Neural progenitor cell (in vitro differentiated cells): ENCODE data around the gene MYMX. TPM values are rescaled to one million over a fixed set of nuclear protein-coding genes. Genes with fewer than 3 reads are reported as not detected.
"Not testable (repeated sequence)": the region's sequence is repeated elsewhere in the genome, so short reads cannot be mapped to it uniquely, and the experiment has no call there.

Experiments used
- DNase-seq: peaks from one replicate; pipeline ENCODE4 v3.0.0-alpha.2; 2016; ENCODE audit warnings: low spot score
- H2AFZ ChIP-seq: fragments of 200-600 bp; sonication (generic); replicated peaks from 2 replicates; pipeline ENCODE4 v1.6.1; 2016; ENCODE audit warnings: antibody characterized with exemption
- H3F3A ChIP-seq: fragments of 200-600 bp; sonication (generic); 2 replicates; pipeline ENCODE4 v1.6.1; 2016; ENCODE audit warnings: antibody characterized with exemption, low read depth
- H3K27ac ChIP-seq: fragments of 200-600 bp; sonication (generic); 2 replicates; pipeline ENCODE4 v1.5.1; 2016; ENCODE audit warnings: mild to moderate bottlenecking
- H3K27me3 ChIP-seq: fragments of 200-600 bp; sonication (generic); 2 replicates; pipeline ENCODE4 v1.6.1; 2016; ENCODE audit warnings: mild to moderate bottlenecking, moderate library complexity
- H3K36me3 ChIP-seq: fragments of 200-600 bp; sonication (generic); 2 replicates; pipeline ENCODE4 v1.5.1; 2016
- H3K4me1 ChIP-seq: fragments of 200-600 bp; sonication (generic); 2 replicates; pipeline ENCODE4 v1.6.1; 2016; ENCODE audit warnings: mixed run types
- H3K4me2 ChIP-seq: fragments of 200-600 bp; sonication (generic); 2 replicates; pipeline ENCODE4 v1.6.1; 2016
- H3K4me3 ChIP-seq: fragments of 200-600 bp; sonication (generic); 2 replicates; pipeline ENCODE4 v1.5.1; 2016
- H3K79me2 ChIP-seq: fragments of 200-600 bp; sonication (generic); 2 replicates; pipeline ENCODE4 v1.6.1; 2016; ENCODE audit warnings: low read depth
- H3K9ac ChIP-seq: fragments of 200-600 bp; sonication (generic); 2 replicates; pipeline ENCODE4 v1.6.1; 2016
- H3K9me3 ChIP-seq: fragments of 200-600 bp; sonication (generic); 2 replicates; pipeline ENCODE4 v1.5.1; 2016; ENCODE audit warnings: low read depth
- H4K20me1 ChIP-seq: fragments of 200-600 bp; sonication (generic); 2 replicates; pipeline ENCODE4 v1.6.1; 2016; ENCODE audit warnings: low read depth
- H3K27ac Mint-ChIP-seq: 3 replicates; pipeline ENCODE4 v1.8.0; 2021; ENCODE audit warnings: mixed read lengths
- H3K27me3 Mint-ChIP-seq: 2 replicates; pipeline ENCODE4 v1.8.0; 2022; ENCODE audit warnings: low read depth, mild to moderate bottlenecking, inconsistent platforms, moderate library complexity, mixed read lengths; ENCODE audit not compliant: insufficient read depth
- H3K36me3 Mint-ChIP-seq: 3 replicates; pipeline ENCODE4 v1.8.0; 2021; ENCODE audit warnings: mixed read lengths
- H3K4me1 Mint-ChIP-seq: 3 replicates; pipeline ENCODE4 v1.8.0; 2021; ENCODE audit warnings: mixed read lengths
- H3K4me3 Mint-ChIP-seq: 3 replicates; pipeline ENCODE4 v1.8.0; 2021; ENCODE audit warnings: mild to moderate bottlenecking, moderate library complexity, mixed read lengths
- H3K9me3 Mint-ChIP-seq: 3 replicates; pipeline ENCODE4 v1.8.0; 2020; ENCODE audit warnings: mixed read lengths
- CTCF ChIP-seq: fragments of 200-600 bp; sonication (generic); IDR thresholded peaks from 2 replicates; pipeline ENCODE4 v1.5.1; 2017; ENCODE audit warnings: antibody characterized with exemption, mild to moderate bottlenecking
- EZH2 ChIP-seq: fragments of 200-600 bp; sonication (generic); IDR thresholded peaks from 2 replicates; pipeline ENCODE4 v1.6.1; 2017; ENCODE audit warnings: antibody characterized with exemption, mild to moderate bottlenecking, moderate library complexity
- EZH2phosphoT487 ChIP-seq: fragments of 200-600 bp; sonication (generic); IDR thresholded peaks from 2 replicates; pipeline ENCODE4 v1.6.1; 2017; ENCODE audit warnings: antibody characterized with exemption
- total RNA-seq: library from RNA; depleted of rRNA; stranded (reverse); fragments of >200 nt; gene quantifications from 2 replicates; pipeline ENCODE4 v1.2.3, GENCODE V29; 2015; ENCODE audit warnings: low replicate concordance

The MYMX gene
- total RNA-seq, 1 donor from 2014 or later: 0.54 TPM

DNA sequence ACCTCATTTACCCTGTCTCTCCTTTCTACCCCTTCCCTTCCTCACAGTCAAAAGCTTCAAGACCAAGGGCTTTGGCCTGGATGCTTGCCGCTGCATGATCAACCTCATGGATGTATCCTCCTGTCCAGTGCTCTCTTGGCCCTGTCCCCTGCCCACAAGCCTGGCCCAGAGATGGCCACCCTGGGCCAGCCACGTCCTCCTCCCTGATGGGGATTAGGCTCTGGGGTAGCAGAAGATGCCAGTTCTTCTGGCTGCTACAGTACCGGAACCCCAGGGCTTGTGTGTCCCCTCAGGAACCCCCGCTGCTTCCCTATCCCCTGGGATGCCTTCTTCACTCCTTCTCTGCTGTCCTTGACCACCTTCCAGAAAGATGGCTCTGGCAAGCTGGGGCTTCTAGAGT is 35.8 kb upstream of the MYMX start:
- no peak for DNase-seq
- Histone ChIP-seq H3K9me3 (no peaks in the 10 kb centered on the region), H3K4me1 (peaks cover 7% of the 10 kb centered on the region), H3F3A (peaks cover 4% of the 10 kb centered on the region), H3K4me3 (no peak overlapping the region), H3K27me3 (no peaks in the 10 kb centered on the region), H3K27ac (no peak overlapping the region), H3K4me2 (no peak overlapping the region), H3K36me3 (no peaks in the 10 kb centered on the region), H2AFZ (no peak overlapping the region), H4K20me1 (no peaks in the 10 kb centered on the region), H3K79me2 (no peaks in the 10 kb centered on the region), H3K9ac (no peak overlapping the region)
- TF ChIP-seq EZH2phosphoT487 (no peak), CTCF (no peak), EZH2 (no peak)
- Mint-ChIP-seq H3K27me3 (peaks cover 13% of the 10 kb centered on the region), H3K36me3 (no peaks in the 10 kb centered on the region), H3K4me1 (peaks cover 15% of the 10 kb centered on the region), H3K4me3 (no peak overlapping the region), H3K27ac (no peak overlapping the region), H3K9me3 (no peaks in the 10 kb centered on the region)

- not testable (repeated sequence) for H4K20me1 ChIP-seq, DNase-seq, H3K4me3 ChIP-seq, H3K36me3 Mint-ChIP-seq, H3K9me3 ChIP-seq, H3K9ac ChIP-seq, H2AFZ ChIP-seq, H3K36me3 ChIP-seq, H3K27ac ChIP-seq, H3K79me2 ChIP-seq, H3K4me2 ChIP-seq, H3K4me3 Mint-ChIP-seq, H3K9me3 Mint-ChIP-seq, H3K27ac Mint-ChIP-seq, H3K27me3 ChIP-seq
- peaks cover 16% of the 10 kb centered on the region for H3K4me1 ChIP-seq
- peaks cover 13% of the 10 kb centered on the region for H3F3A ChIP-seq
- Mint-ChIP-seq H3K4me1 (peaks cover 21% of the 10 kb centered on the region), H3K27me3 (peaks cover 15% of the 10 kb centered on the region)
Measured at GRCh38 chr6:44181784-44182183, 34.9 kb upstream of the MYMX start.

- H3K9me3 Mint-ChIP-seq: no peaks in the 10 kb centered on the region
- no peak for DNase-seq
- Histone ChIP-seq H3K27ac (no peak overlapping the region), H3K27me3 (no peaks in the 10 kb centered on the region), H3K4me1 (peaks cover 21% of the 10 kb centered on the region), H3K79me2 (no peaks in the 10 kb centered on the region), H3K9me3 (no peaks in the 10 kb centered on the region), H3K36me3 (no peaks in the 10 kb centered on the region), H3K4me2 (no peak overlapping the region), H4K20me1 (no peaks in the 10 kb centered on the region), H3K9ac (no peak overlapping the region), H3K4me3 (no peak overlapping the region), H3F3A (peaks cover 19% of the 10 kb centered on the region), H2AFZ (no peak overlapping the region)
- H3K4me1 Mint-ChIP-seq: peaks cover 21% of the 10 kb centered on the region
- H3K27me3 Mint-ChIP-seq: peaks cover 11% of the 10 kb centered on the region
- H3K36me3 Mint-ChIP-seq: no peaks in the 10 kb centered on the region
- no peak for TF ChIP-seq EZH2
- H3K4me3 Mint-ChIP-seq: no peak overlapping the region
- no peak overlapping the region for H3K27ac Mint-ChIP-seq
Measured at GRCh38 chr6:44182911-44183390, 33.8 kb upstream of the MYMX start.

DNA sequence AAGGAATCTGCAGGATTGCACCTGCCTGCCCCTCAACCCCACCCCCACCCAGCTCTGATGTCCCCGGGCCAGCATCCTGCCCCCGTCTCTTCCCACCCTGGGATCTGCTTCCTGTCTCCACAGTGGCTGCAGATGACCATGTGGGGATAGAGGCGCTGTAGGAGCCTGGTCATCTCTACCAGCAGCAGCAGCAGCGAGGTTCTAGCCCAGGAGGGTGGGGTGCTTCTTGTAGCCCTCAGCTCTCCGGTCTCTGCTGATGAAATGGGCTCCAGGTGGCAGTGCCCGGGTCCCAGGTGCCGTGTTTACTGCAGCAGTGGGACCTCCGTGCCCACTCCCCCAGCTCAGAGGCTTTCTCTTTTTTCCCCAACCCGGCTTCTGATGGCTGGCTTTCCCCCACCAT is 32.9 kb upstream of the MYMX start:
- no peak for DNase-seq
- Mint-ChIP-seq H3K9me3 (no peaks in the 10 kb centered on the region), H3K27ac (no peak overlapping the region), H3K36me3 (no peaks in the 10 kb centered on the region), H3K4me1 (peaks cover 17% of the 10 kb centered on the region), H3K4me3 (no peak overlapping the region), H3K27me3 (peaks cover 6% of the 10 kb centered on the region)
- peaks cover 19% of the 10 kb centered on the region for H3F3A ChIP-seq
- H4K20me1 ChIP-seq: no peaks in the 10 kb centered on the region
- TF ChIP-seq EZH2: no peak
- TF ChIP-seq CTCF: no peak
- no peak for TF ChIP-seq EZH2phosphoT487
- H3K36me3 ChIP-seq: no peaks in the 10 kb centered on the region
- H3K27me3 ChIP-seq: no peaks in the 10 kb centered on the region
- H3K79me2 ChIP-seq: no peaks in the 10 kb centered on the region
- no peak overlapping the region for H3K27ac ChIP-seq
- no peak overlapping the region for H3K4me3 ChIP-seq
- no peaks in the 10 kb centered on the region for H3K9me3 ChIP-seq
- H2AFZ ChIP-seq: no peak overlapping the region
- peaks cover 21% of the 10 kb centered on the region for H3K4me1 ChIP-seq
- H3K4me2 ChIP-seq: no peak overlapping the region
- no peak overlapping the region for H3K9ac ChIP-seq

- peaks cover 17% of the 10 kb centered on the region for H3K4me1 Mint-ChIP-seq
- not testable (repeated sequence) for H3K9me3 Mint-ChIP-seq, DNase-seq, H3K36me3 Mint-ChIP-seq, H3K4me3 Mint-ChIP-seq, H3K27ac ChIP-seq, H3K27ac Mint-ChIP-seq, H3K4me3 ChIP-seq, H3K36me3 ChIP-seq, H3K27me3 Mint-ChIP-seq, H3K27me3 ChIP-seq, H2AFZ ChIP-seq, H3K9me3 ChIP-seq, H3K9ac ChIP-seq, H3K79me2 ChIP-seq, H4K20me1 ChIP-seq
- Histone ChIP-seq H3F3A (peaks cover 19% of the 10 kb centered on the region), H3K4me2 (peak overlapping the region; percentile 40), H3K4me1 (peaks cover 21% of the 10 kb centered on the region)
Measured at GRCh38 chr6:44185356-44185755, 31.4 kb upstream of the MYMX start.
